Esophagus muscularis mucosa (tissue), 4 donors: ENCODE measurements around the gene IMPA2. TPM values are rescaled to one million over a fixed set of nuclear protein-coding genes. Genes with fewer than 3 reads are reported as not detected.
"Not testable (repeated sequence)": the region's sequence is repeated elsewhere in the genome, so short reads cannot be mapped to it uniquely, and the experiment has no call there.

ENCODE experiments used
- DNase-seq: peaks from one replicate; pipeline ENCODE4 v3.0.0-alpha.2; 2017; ENCODE audit errors: extremely low spot score
- H3K27ac ChIP-seq, 4 donors: fragments of 200-600 bp; sonication (generic); replicated peaks in 1 of 4; 1 replicate in 3 of 4; 2 replicates in 1 of 4; pipeline ENCODE4 v1.5.1; 2016 to 2019; ENCODE audit warnings: mild to moderate bottlenecking in 1 of 4
- H3K27me3 ChIP-seq, 4 donors: fragments of 200-600 bp; sonication (generic); one replicate each; pipeline versions ENCODE4 v1.5.1 to v1.6.0; 2016 to 2019
- H3K36me3 ChIP-seq, 4 donors: fragments of 200-600 bp; sonication (generic); one replicate each; pipeline ENCODE4 v1.5.1; 2016 to 2019
- H3K4me1 ChIP-seq, 4 donors: fragments of 200-600 bp; sonication (generic); one replicate each; pipeline ENCODE4 v1.5.1; 2016 to 2019
- H3K4me3 ChIP-seq, 4 donors: fragments of 200-600 bp; sonication (generic); 1 replicate in 2 of 4; 2 replicates in 2 of 4; pipeline ENCODE4 v1.5.1; 2016 to 2019; ENCODE audit warnings: mild to moderate bottlenecking in 4 of 4, moderate library complexity in 1 of 4
- H3K9me3 ChIP-seq, 4 donors: fragments of 200-600 bp; sonication (generic); 1 replicate in 3 of 4; 2 replicates in 1 of 4; pipeline ENCODE4 v1.5.1; 2016 to 2019
- EP300 ChIP-seq: sonication (generic); formaldehyde crosslinking; IDR thresholded peaks from one replicate; pipeline ENCODE4 v1.6.1; 2017; ENCODE audit warnings: antibody characterized with exemption
- POLR2A ChIP-seq: fragments of 450-650 bp; IDR thresholded peaks from one replicate; pipeline ENCODE4 v1.6.1; 2017; ENCODE audit warnings: antibody characterized with exemption, moderate library complexity, mild to moderate bottlenecking, low read depth
- POLR2AphosphoS5 ChIP-seq, 2 donors: sonication (generic); formaldehyde crosslinking; IDR thresholded peaks; one replicate each; pipeline ENCODE4 v1.6.1; 2017; ENCODE audit warnings: antibody characterized with exemption in 2 of 2
- WGBS: methylation state at CpG from one replicate; pipeline ENCODE4 v1.1.5; 2018; 5-methylcytosine and 5-hydroxymethylcytosine counted together
- intact Hi-C: fragments of 100-400 bp; cut with DNase I; formaldehyde crosslinking; loops from one replicate; pipeline ENCODE4 v1.15.1; 2023
- total RNA-seq, 4 donors: library from RNA; depleted of rRNA; stranded (reverse); fragments of >200 nt; gene quantifications; one replicate each; pipeline versions ENCODE4 v1.1.0 to v1.2.1, GENCODE V29; 2016
- TF ChIP-seq, protein P1 (sequence below), 3 experiments: fragments of 200-600 bp in 2 of 3; fragments of 450-650 bp in 1 of 3; sonication (generic) in 2 of 3; IDR thresholded peaks; one replicate each; pipeline ENCODE4 v1.5.1; 2017 to 2019; ENCODE audit warnings: antibody characterized with exemption in 3 of 3, mild to moderate bottlenecking in 2 of 3, moderate library complexity in 1 of 3

Gene IMPA2
- total RNA-seq, 4 donors from 2014 or later, result 90.1 to 317 (median 165) TPM

DNA sequence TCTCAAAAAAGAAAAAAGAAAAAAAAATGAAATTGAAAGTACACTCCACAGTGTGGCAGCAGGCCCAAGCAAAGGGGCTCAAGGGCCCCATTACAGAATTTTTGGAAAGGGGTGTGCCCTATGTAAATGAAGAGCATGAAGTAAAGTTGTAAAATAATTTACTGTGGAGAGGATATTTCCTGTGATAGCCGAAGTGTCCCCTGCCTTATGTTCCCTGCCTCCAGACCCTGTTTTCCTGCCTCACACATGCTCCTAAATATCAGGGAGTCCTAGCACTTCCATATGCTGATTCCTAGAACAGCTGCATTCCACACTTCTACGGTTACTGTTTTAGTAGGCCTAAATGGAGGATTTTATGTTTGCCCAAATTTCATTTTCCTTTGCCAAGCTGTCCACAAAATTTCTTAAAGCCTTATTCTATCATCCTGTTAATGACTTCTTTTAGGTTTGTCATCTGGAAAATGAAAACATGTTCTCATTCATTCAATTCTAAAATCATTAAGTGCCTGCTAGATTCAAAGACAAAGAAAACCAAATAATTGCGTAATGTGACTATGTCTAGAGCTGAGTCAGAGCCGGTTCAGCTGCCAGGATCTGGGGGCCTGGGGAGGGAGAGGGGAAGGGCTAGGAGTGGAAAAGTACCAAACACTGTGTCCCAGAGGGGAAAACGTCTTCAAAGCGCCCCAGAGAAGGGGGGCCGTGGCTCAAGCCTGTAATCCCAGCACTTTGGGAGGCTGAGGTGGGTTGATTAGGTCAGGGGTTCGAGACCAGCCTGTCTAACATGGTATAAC lies 25.9 kb upstream of the IMPA2 start:
- Histone ChIP-seq H3K36me3 (no peaks in the 10 kb centered on the region), H3K9me3 (peaks cover 0 to 9% (median 3%) of the 10 kb centered on the region in 4 donors), H3K4me1 (peaks cover 0 to 47% (median 22%) of the 10 kb centered on the region in 4 donors), H3K27ac (peak overlapping the region; percentile 51 to 85 (median 71)), H3K27me3 (no peaks in the 10 kb centered on the region), H3K4me3 (no peak overlapping the region)
- TF ChIP-seq, protein P1, sequence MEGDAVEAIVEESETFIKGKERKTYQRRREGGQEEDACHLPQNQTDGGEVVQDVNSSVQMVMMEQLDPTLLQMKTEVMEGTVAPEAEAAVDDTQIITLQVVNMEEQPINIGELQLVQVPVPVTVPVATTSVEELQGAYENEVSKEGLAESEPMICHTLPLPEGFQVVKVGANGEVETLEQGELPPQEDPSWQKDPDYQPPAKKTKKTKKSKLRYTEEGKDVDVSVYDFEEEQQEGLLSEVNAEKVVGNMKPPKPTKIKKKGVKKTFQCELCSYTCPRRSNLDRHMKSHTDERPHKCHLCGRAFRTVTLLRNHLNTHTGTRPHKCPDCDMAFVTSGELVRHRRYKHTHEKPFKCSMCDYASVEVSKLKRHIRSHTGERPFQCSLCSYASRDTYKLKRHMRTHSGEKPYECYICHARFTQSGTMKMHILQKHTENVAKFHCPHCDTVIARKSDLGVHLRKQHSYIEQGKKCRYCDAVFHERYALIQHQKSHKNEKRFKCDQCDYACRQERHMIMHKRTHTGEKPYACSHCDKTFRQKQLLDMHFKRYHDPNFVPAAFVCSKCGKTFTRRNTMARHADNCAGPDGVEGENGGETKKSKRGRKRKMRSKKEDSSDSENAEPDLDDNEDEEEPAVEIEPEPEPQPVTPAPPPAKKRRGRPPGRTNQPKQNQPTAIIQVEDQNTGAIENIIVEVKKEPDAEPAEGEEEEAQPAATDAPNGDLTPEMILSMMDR (IDR thresholded peaks at IDR 0.05), result no peak
- TF ChIP-seq POLR2A, result no peak
- TF ChIP-seq POLR2AphosphoS5 (IDR thresholded peaks at IDR 0.05), result peak; percentile 54 to 57
- TF ChIP-seq EP300, result no peak
- 35% methylated on average over 8 of the region's 8 CpGs for WGBS
- DNase-seq, result no peak
- intact Hi-C loops, result no loop called here

DNA sequence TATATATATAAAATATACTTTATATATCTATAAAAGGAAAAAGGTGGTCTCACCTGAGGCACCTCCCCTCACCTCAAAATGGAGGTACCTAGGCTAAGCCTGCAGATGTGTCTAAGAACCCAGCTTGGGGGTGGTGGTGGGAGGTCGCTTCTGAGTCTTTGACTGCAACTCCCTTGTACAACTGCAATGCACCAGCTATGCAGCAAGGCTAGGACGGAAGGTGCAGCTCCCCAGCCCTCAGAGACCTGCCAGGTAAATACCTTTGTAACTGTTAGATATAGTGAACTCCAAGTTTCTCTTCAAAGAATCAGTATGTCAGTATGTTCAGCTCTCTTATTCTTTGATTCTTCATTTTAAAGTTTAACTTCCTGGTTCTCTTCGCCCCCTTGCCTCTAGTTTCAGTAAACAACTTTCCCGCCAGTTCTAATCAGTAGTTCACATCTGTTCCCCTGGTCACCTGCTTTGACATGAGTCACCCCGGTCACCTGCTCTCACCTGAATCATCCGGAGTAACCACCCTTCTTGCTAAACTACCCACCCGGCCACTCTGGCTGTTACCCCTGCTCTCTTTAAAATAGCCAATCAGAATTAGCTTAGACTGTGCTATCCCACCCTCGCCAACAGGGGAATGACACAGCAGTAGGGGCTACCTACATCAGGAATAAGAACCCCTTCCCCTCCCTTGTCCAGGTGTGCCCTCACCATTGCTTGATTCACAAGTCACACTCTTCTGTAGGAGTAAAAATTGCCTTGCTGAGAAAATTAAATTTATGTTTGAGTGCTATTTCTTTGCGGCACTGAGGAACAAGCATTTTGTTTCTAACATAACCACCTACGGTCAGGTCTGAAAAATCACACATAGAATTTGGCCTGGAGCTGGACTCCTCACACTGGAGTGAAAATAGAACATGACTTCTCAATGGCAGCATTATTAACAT lies 24.7 kb upstream of the IMPA2 start:
- intact Hi-C loops, result no loop called here
- Histone ChIP-seq H3K4me1 (peaks cover 0 to 35% (median 16%) of the 10 kb centered on the region in 4 donors), H3K4me3 (no peak overlapping the region), H3K27ac (peak overlapping the region in 1 of 4 donors; percentile 85), H3K9me3 (peaks cover 0 to 9% (median 3%) of the 10 kb centered on the region in 4 donors), H3K27me3 (no peaks in the 10 kb centered on the region), H3K36me3 (no peaks in the 10 kb centered on the region)
- no peak for DNase-seq
- TF ChIP-seq POLR2A, result no peak
- no peak for TF ChIP-seq EP300
- TF ChIP-seq, protein P1 (IDR thresholded peaks at IDR 0.05), result no peak
- no peak for TF ChIP-seq POLR2AphosphoS5 (IDR thresholded peaks at IDR 0.05)
- WGBS, result 97% methylated on average over 10 of the region's 10 CpGs

DNA sequence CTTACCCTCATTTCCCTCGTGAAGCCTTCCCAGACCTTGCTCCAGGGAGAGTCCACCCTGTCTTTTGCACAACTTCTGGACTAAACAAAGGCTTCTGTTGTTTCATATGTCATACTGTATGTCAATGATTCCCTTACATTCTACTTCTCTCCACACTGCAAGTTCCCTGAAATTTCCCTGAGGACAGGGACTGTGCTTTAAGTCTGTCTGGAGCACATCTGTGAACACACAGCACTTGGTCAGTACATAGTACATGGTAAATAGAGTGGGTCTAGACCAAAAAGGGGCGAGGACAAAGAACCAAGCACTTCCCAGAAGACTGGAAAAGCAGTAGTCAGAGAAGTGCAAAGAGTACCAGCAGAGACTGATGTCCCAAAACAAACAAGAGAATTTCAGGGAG lies 23.7 kb upstream of the IMPA2 start:
- intact Hi-C loops, result no loop called here
- Histone ChIP-seq H3K36me3 (no peaks in the 10 kb centered on the region), H3K4me3 (no peak overlapping the region), H3K27ac (no peak overlapping the region), H3K9me3 (peaks cover 0 to 9% (median 3%) of the 10 kb centered on the region in 4 donors), H3K4me1 (peaks cover 0 to 37% (median 21%) of the 10 kb centered on the region in 4 donors), H3K27me3 (no peaks in the 10 kb centered on the region)
- WGBS, result 74% methylated on average over 2 of the region's 2 CpGs
- TF ChIP-seq EP300 (no peak), POLR2A (no peak), POLR2AphosphoS5 (IDR thresholded peaks at IDR 0.05) (no peak)
- TF ChIP-seq, protein P1 (IDR thresholded peaks at IDR 0.05), result no peak
- no peak for DNase-seq

DNA sequence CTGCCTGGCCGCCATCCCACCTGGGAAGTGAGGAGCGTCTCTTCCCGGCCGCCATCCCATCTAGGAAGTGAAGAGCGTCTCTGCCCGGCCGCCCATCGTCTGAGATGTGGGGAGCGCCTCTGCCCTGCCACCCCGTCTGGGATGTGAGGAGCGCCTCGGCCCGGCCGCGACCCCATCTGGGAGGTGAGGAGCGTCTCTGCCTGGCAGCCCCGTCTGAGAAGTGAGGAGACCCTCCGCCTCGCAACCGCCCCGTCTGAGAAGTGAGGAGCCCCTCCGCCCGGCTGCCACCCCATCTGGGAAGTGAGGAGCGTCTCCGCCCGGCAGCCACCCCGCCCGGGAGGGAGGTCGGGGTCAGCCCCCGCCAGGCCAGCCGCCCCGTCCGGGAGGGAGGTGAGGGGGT lies 21.7 kb upstream of the IMPA2 start:
- H3K27ac ChIP-seq, H3K4me3 ChIP-seq, H3K9me3 ChIP-seq, intact Hi-C loops, H3K36me3 ChIP-seq, H3K27me3 ChIP-seq, DNase-seq: not testable (repeated sequence)
- peaks cover 0 to 42% (median 34%) of the 10 kb centered on the region in 4 donors for H3K4me1 ChIP-seq
- WGBS, result 94% methylated on average over 25 of the region's 33 CpGs
